Karpas-422 (cell line): Measurements from ENCODE around the gene LAPTM5. TPM values are rescaled to one million over a fixed set of nuclear protein-coding genes. Genes with fewer than 3 reads are reported as not detected.
A peak's percentile ranks its signal among the peaks of the same experiment; 100 is the strongest.

Experiments
- DNase-seq: peaks from one replicate; pipeline ENCODE4 v3.0.0-alpha.2; 2015
- H2AFZ ChIP-seq: fragments of 200-600 bp; sonication (generic); 2 replicates; pipeline ENCODE4 v1.6.1; 2014; ENCODE audit warnings: antibody characterized with exemption, low read length, mixed read lengths
- H3K27ac ChIP-seq: fragments of 200-600 bp; sonication (generic); 2 replicates; pipeline ENCODE4 v1.5.1; 2014; ENCODE audit warnings: mild to moderate bottlenecking, low read length, moderate library complexity
- H3K27me3 ChIP-seq: fragments of 200-600 bp; sonication (generic); 2 replicates; pipeline ENCODE4 v1.6.1; 2014; ENCODE audit warnings: low read length, mixed read lengths
- H3K36me3 ChIP-seq: fragments of 200-600 bp; sonication (generic); 2 replicates; pipeline ENCODE4 v1.6.1; 2014; ENCODE audit warnings: low read length, mixed read lengths; ENCODE audit not compliant: insufficient read depth
- H3K4me1 ChIP-seq: fragments of 200-600 bp; sonication (generic); 2 replicates; pipeline ENCODE4 v1.6.1; 2014; ENCODE audit warnings: mild to moderate bottlenecking, low read length, mixed read lengths
- H3K4me2 ChIP-seq: fragments of 200-600 bp; sonication (generic); 2 replicates; pipeline ENCODE4 v1.6.1; 2014; ENCODE audit warnings: low read length, low read depth, mild to moderate bottlenecking; ENCODE audit not compliant: poor library complexity, severe bottlenecking
- H3K4me3 ChIP-seq: fragments of 200-600 bp; sonication (generic); 2 replicates; pipeline ENCODE4 v1.5.1; 2014; ENCODE audit warnings: mild to moderate bottlenecking, antibody characterized with exemption, low read length, mixed read lengths
- H3K79me2 ChIP-seq: fragments of 200-600 bp; sonication (generic); 2 replicates; pipeline ENCODE4 v1.6.1; 2014; ENCODE audit warnings: mild to moderate bottlenecking, low read length, mixed read lengths
- H3K9ac ChIP-seq: fragments of 200-600 bp; sonication (generic); 2 replicates; pipeline ENCODE4 v1.6.0; 2014; ENCODE audit warnings: low read length
- H3K9me2 ChIP-seq: fragments of 200-600 bp; sonication (generic), shearing (Covaris generic); replicated peaks from 2 replicates; pipeline ENCODE4 v1.6.0; 2014; ENCODE audit warnings: mild to moderate bottlenecking, low read length, moderate library complexity; ENCODE audit not compliant: insufficient read depth
- H3K9me3 ChIP-seq: fragments of 300-700, 200-600 bp; sonication (generic); 2 replicates; pipeline ENCODE4 v1.6.1; 2014; ENCODE audit warnings: low read length, mixed read lengths
- H4K20me1 ChIP-seq: fragments of 200-600 bp; sonication (generic); 2 replicates; pipeline ENCODE4 v1.6.1; 2014; ENCODE audit warnings: mild to moderate bottlenecking, antibody characterized with exemption, low read length, low read depth; ENCODE audit not compliant: insufficient read depth
- total RNA-seq: library from RNA; depleted of rRNA; stranded (reverse); fragments of >200 nt; shearing (Covaris generic); gene quantifications from 2 replicates; pipeline ENCODE4 v1.2.3, GENCODE V29; 2014; ENCODE audit warnings: low replicate concordance

LAPTM5 gene
- total RNA-seq, 1 experiment from 2014 or later: 184 TPM

- Histone ChIP-seq H3K4me1 (peaks cover 48% of the 10 kb centered on the region), H3K79me2 (no peaks in the 10 kb centered on the region)
Measured at GRCh38 chr1:30763651-30764248, 6.2 kb upstream of the LAPTM5 start.

DNA sequence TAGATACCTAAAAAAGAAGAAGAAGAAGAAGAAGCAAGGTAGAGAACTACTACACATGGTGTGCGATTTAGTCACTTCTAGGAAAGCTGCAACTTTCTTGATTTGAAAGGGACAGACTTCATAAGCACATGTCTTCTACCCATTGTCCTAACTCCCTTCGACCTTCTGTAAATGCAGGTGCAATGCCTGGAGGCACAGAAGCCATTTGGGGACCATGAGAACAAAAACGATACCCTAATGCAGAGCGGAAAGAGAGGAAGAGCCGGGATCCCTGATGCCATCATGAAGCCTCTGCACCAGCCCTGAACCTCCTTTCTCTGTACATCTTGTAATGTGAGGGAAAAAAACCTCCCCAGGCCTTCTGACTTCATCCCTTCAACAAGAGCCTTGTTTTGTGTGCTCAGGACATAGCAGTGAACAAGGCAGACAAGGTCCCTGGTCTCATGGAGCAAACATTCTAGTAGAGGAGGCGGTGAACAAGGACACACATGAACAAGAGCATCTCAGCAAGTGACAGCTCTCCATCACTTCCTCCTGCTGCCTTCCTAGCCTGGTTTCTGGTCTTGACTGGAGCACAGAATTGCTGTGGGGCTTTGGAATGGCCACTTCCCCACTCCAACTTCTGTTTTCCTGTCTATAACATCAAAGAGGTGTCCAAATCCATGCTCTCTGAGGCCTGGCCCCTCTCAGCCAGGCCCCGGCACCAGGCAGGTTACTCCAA lies 5.5 kb upstream of the LAPTM5 start:
- no peaks in the 10 kb centered on the region for H3K9me3 ChIP-seq
- DNase-seq: no peak
- peaks cover 54% of the 10 kb centered on the region for H3K4me1 ChIP-seq
- H3K79me2 ChIP-seq: no peaks in the 10 kb centered on the region
- no peaks in the 10 kb centered on the region for H3K27me3 ChIP-seq
- no peak overlapping the region for H2AFZ ChIP-seq
- no peak overlapping the region for H3K4me2 ChIP-seq
- H3K36me3 ChIP-seq: no peaks in the 10 kb centered on the region
- H3K9me2 ChIP-seq: no peaks in the 10 kb centered on the region
- no peak overlapping the region for H3K9ac ChIP-seq
- H3K27ac ChIP-seq: no peak overlapping the region
- H4K20me1 ChIP-seq: 0 out of 2 replicates have a peak, but pooled peaks cover 4% of the 10 kb centered on the region
- H3K4me3 ChIP-seq: no peak overlapping the region

More at GRCh38 chr1:30763651-30764248, 6.2 kb upstream of the LAPTM5 start:
- H3K9me2 ChIP-seq: no peaks in the 10 kb centered on the region
- H3K27me3 ChIP-seq: no peaks in the 10 kb centered on the region
- no peak overlapping the region for H3K4me3 ChIP-seq
- H3K4me2 ChIP-seq: no peak overlapping the region
- no peak overlapping the region for H3K9ac ChIP-seq
- H3K36me3 ChIP-seq: no peaks in the 10 kb centered on the region
- H3K27ac ChIP-seq: no peak overlapping the region
- DNase-seq: no peak
- H3K9me3 ChIP-seq: no peaks in the 10 kb centered on the region
- 0 out of 2 replicates have a peak, but pooled peaks cover 4% of the 10 kb centered on the region for H4K20me1 ChIP-seq
- no peak overlapping the region for H2AFZ ChIP-seq

GRCh38 chr1:30762152-30762929 lies 4.8 kb upstream of the LAPTM5 start:
- H3K27me3 ChIP-seq: no peaks in the 10 kb centered on the region
- H2AFZ ChIP-seq: no peak overlapping the region
- H4K20me1 ChIP-seq: 0 out of 2 replicates have a peak, but pooled peaks cover 4% of the 10 kb centered on the region
- peaks cover 59% of the 10 kb centered on the region for H3K4me1 ChIP-seq
- no peak overlapping the region for H3K4me2 ChIP-seq
- H3K4me3 ChIP-seq: no peak overlapping the region
- H3K36me3 ChIP-seq: no peaks in the 10 kb centered on the region
- no peak for DNase-seq
- no peaks in the 10 kb centered on the region for H3K9me3 ChIP-seq
- no peaks in the 10 kb centered on the region for H3K79me2 ChIP-seq
- no peaks in the 10 kb centered on the region for H3K9me2 ChIP-seq
- no peak overlapping the region for H3K27ac ChIP-seq
- peak overlapping the region; percentile 11; the same call in 1 of the 2 replicates for H3K9ac ChIP-seq

DNA sequence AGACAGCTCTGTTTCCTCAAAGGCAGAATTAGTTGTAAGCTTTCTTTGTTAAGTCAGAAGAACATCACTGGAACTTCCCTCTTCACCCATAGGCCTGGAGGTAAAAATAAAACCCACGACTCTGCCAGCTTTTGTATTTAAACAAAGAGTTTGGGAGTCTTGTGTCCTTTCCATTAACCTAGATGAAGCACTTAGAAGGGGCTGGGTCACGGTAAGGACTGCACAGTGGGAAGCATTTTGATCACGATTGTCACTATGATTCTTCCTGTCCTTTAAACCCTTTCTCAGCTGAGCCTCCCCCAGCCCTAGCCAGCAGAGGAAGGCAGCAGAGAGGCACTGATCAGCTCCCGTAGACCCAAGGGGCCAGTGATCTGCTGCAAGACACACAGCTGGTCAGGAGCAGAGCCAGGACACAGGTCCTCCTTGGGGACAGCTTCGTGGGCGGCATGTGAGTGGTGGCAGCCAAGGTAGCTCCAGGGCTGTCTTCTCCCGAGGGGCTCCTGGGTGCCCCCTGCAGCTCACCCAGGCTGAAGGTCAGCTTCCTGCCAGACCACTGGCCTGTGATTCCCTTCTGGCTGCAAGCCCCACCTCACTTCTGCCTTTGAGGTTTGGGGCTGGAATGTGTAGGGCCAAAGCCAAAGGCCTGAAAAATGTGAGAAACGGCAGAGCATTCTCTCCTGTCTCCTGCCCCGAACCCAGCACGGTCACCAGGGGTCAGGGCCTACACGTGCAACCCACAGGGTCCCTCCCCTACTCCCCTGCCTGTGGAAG lies 4.0 kb upstream of the LAPTM5 start:
- DNase-seq: no peak
- H3K9me3 ChIP-seq: no peaks in the 10 kb centered on the region
- 0 out of 2 replicates have a peak, but pooled peaks cover 4% of the 10 kb centered on the region for H4K20me1 ChIP-seq
- H3K4me1 ChIP-seq: peaks cover 65% of the 10 kb centered on the region
- H3K36me3 ChIP-seq: no peaks in the 10 kb centered on the region
- H3K4me2 ChIP-seq: peak overlapping the region; percentile 36
- peaks cover 5% of the 10 kb centered on the region for H3K79me2 ChIP-seq
- H3K4me3 ChIP-seq: no peak overlapping the region
- no peak overlapping the region for H2AFZ ChIP-seq
- H3K9me2 ChIP-seq: no peaks in the 10 kb centered on the region
- H3K9ac ChIP-seq: no peak overlapping the region; the same call in none of the 2 replicates
- no peak overlapping the region for H3K27ac ChIP-seq
- no peaks in the 10 kb centered on the region for H3K27me3 ChIP-seq

- Histone ChIP-seq H4K20me1 (peaks cover 11% of the 10 kb centered on the region; the same call in 1 of the 2 replicates), H3K9ac (peak overlapping the region; percentile 11; the same call in 1 of the 2 replicates), H3K4me3 (no peak overlapping the region), H3K79me2 (peaks cover 5% of the 10 kb centered on the region), H3K9me2 (no peaks in the 10 kb centered on the region), H3K27me3 (no peaks in the 10 kb centered on the region), H3K4me1 (peaks cover 73% of the 10 kb centered on the region), H3K9me3 (no peaks in the 10 kb centered on the region), H3K27ac (no peak overlapping the region), H3K36me3 (no peaks in the 10 kb centered on the region), H2AFZ (no peak overlapping the region), H3K4me2 (peak overlapping the region; percentile 36)
- DNase-seq: no peak
Measured at GRCh38 chr1:30760596-30761324, 3.2 kb upstream of the LAPTM5 start.

DNA sequence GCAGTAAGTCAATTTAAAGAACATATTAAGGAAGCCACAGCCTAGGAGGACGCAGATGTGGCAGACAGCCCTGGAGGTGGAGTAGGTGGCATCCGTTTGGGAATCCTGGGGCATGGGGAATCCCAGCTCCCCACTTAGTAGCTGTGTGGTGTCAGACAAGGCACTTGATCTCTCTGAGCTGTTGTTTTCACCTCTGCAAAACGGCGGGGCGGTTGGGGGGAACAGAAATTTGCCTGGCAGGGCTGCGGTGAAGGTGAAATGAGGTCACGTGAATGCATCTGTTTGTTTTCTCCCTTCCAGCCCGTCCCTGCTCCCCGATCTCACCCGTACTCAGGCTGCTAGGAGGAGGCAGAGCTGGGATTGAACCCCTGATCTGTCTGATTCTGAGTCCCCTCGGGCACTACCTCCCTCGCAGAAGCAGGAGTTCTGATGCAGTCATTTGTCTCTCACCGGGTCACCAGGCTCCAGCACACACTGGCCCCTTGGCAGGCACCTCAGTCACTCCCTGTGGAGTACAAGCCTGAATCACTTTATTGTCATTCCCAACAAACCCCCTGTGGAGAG lies 2.2 kb upstream of the LAPTM5 start:
- Histone ChIP-seq H3K9me2 (no peaks in the 10 kb centered on the region), H3K9me3 (no peaks in the 10 kb centered on the region), H3K4me1 (peaks cover 79% of the 10 kb centered on the region), H3K9ac (0 out of 2 replicates have a peak overlapping the region, but pooled peaks have one; percentile 11), H4K20me1 (peaks cover 18% of the 10 kb centered on the region; the same call in 1 of the 2 replicates), H3K36me3 (no peaks in the 10 kb centered on the region), H3K27ac (no peak overlapping the region), H3K27me3 (no peaks in the 10 kb centered on the region), H3K4me2 (peak overlapping the region; percentile 36), H3K79me2 (peaks cover 7% of the 10 kb centered on the region), H2AFZ (no peak overlapping the region), H3K4me3 (no peak overlapping the region)
- DNase-seq: no peak

GRCh38 chr1:30758785-30759380 lies 1.3 kb upstream of the LAPTM5 start:
- Histone ChIP-seq H3K9me2 (no peaks in the 10 kb centered on the region), H4K20me1 (peaks cover 18% of the 10 kb centered on the region; the same call in 1 of the 2 replicates), H3K4me3 (no peak overlapping the region), H3K9ac (no peak overlapping the region), H3K4me1 (peaks cover 88% of the 10 kb centered on the region), H3K79me2 (peaks cover 7% of the 10 kb centered on the region), H3K27ac (no peak overlapping the region), H3K27me3 (no peaks in the 10 kb centered on the region), H3K9me3 (no peaks in the 10 kb centered on the region), H3K36me3 (no peaks in the 10 kb centered on the region), H3K4me2 (no peak overlapping the region), H2AFZ (no peak overlapping the region)
- peak; percentile 76 for DNase-seq
